ENCODE data around the gene CACNB4.
"Not testable (repeated sequence)": the region's sequence is repeated elsewhere in the genome, so short reads cannot be mapped to it uniquely, and the experiment has no call there.

The CACNB4 gene

DNA sequence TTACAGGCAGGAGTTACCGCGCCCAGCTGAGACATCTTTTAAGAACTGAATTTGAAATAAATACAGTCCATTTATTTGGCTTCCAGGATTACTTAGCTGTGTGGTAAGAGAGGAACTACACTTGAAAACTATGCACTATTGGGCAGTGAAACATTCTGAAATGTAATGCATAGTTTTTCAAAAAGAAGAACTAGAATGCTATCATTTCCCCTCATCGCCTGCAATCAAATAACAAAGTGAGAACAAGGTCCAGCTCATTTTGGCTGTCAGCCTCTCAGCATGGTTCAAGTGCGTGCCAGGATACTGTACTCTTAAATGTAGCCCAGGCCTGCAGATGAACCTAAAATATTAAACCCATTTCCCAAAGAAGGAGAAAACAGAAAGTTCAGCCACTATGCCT, 194.0 kb downstream of the CACNB4 start:
- no peak for DNase-seq

DNA sequence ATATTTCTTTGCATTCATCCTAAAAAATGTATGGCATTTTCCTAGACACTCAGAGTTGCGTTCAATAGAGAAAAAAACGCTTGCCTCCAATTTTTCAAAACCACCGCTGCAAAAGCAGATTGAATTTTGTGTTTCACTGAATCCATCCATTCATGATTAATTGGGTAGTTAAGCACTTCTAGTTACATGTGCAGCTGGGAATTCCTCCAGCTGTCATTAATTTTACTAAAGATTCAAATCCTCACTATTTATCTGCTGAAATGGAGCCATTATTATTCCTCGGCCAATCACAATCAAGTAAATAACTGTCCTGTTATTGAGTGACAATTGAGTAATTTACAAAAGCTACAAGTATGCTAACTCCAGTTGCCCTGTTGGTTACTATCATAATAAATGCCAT, 194.8 kb downstream of the CACNB4 start:
- no peak for DNase-seq

DNA sequence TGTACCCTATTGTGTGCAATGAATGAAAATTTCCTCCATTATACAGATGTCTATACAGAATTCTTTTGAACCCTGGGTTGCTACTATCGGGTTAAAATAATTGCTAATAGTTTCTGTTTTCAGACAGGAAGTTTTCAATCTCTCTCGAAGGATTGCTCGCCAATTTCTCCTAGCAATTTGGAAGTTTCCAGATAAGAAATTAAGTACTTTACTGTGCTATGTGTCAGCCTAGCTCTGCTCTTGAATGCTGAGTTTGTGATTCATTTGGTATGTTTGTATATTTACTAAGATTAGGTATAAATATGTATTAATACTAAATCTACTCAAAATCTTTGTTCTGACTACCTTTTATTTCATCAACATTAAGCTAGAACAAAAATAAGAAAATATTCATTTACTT, 196.0 kb downstream of the CACNB4 start:
- DNase-seq: no peak

DNA sequence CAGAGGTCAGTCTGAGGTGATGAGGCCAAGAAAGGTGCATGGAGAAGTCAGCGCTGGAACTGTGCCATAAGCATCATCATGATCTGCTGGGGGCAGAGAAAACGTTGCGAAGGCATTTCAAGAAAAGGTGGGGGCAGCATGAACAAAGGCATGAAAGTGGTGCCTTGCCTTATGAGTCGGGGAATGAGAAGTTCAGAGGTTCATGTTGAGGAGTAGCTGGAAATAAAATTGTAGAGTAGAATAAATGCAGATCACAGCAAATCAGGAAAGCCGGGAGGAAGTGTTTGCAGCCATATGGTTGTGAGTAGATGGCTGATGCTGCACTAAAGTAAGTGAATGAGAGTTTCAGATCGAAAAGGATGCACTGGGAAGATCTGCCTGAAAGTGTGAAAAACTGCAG, 198.5 kb downstream of the CACNB4 start:
- DNase-seq: no peak

DNA sequence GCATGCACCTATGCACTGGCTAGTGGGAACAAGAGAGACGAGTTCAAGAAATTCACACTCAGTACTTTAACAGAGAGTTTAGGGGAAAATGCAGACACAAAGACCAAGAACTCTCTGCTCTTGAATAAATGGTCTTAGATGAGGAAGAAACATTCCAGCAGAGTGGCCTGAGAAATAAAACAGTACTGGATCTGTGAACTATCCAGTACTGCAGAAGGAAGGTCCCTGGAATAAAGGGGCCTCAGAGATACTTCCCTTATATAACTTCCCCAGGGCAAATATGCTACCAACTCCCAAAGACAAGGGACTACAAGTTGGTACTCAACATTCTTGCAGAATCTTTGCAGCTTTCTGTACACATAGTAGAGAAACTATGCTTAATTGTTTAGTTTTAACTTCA, 199.7 kb downstream of the CACNB4 start:
- DNase-seq: no peak

DNA sequence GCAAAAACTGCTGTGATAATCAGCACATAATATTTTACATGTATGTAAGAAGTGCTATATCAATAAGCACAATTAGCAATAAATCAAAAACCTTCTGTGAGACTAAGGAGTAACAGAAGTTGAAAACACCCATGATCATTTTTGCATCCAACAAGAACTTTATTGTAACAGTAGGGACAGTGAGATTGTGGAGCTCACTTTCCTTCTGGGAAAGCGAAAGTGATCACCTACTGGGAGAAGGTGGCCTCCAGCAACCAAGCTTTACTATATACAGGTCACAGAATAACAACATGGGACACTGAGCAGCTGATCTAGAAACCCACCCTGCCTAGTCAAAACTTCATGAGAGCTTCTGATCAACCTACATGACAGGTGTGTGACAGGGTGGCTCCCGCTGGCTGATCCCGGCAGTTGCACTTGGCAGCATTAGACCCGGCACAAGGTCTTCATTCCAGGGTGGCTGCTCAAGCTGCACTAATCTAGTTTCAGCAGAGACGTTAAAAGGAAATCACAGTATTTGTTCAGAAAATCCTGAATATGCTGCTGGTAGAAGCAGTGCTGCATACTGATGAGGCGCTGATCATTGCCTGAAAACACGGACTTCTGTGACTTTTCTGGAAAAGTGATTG, 207.2 kb downstream of the CACNB4 start:
- DNase-seq: peak; percentile 9

DNA sequence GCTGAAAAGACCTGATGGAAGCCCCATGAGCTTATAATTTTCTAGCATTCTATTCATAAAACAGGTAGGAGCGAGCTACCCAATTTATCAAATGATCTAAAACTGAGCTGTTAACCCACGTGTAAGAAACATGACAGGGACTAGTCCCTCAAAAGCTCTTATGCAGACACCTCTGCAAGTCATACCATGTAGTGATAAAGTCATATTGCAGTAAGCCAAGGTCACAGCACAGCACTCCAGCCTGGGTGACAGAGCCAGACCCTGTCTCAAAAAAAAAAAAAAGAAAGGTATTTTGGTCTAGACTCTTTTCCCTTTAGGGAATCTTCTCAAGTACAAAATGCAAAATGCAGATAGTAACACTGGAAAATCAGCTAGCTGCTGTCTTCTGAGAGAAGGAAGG, 211.7 kb downstream of the CACNB4 start:
- no peak for DNase-seq

DNA sequence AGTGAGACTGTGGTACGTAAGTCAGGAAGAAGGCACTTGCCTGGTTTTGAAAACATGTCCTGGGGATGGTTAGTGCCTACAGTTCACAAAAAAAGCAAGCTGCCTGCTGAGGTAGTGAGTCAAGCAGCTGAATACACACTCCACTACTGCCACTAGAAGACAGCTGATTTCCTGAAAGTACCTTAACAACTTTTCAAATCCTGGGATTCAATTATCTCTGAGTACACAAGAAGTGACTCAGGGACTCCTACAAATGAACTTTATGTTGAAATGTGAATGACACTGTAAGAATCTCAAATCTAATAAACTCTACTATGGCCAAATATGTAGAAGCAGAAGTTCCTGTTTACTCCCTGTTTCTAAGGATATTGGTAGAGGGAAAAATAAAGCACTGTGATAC, 212.6 kb downstream of the CACNB4 start:
- no peak for DNase-seq

DNA sequence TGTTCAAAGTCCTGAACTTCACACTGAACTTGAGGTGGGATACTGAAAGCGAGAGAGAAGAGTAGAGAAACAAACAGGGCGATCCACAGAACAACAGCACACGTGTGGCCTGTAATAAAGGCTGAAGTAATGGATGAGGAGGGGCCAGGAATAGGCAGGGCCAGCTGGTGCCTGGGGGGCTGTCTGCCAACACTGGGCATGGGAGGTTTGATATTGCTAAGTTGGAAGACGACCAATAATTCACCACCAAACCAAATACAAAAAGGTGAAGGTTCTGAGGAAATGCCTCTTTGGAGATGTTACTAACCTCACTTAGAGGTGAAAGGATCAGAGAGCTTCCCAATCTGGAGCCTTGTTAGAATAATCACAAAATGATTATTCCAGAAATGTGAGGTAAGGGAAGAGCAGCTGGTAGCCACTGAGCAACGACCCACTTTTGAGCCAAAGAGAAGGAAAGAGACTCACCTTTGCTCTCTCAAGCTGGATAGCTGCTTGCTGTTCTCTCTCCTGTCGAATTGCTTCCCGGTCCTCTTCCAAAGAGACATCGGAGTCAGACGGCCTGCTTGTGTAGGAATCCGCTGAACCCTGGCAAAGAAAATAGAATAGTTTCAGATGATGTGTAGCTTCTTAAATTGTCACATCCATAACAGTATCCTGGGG, 215.9 kb downstream of the CACNB4 start:
- no peak for DNase-seq

DNA sequence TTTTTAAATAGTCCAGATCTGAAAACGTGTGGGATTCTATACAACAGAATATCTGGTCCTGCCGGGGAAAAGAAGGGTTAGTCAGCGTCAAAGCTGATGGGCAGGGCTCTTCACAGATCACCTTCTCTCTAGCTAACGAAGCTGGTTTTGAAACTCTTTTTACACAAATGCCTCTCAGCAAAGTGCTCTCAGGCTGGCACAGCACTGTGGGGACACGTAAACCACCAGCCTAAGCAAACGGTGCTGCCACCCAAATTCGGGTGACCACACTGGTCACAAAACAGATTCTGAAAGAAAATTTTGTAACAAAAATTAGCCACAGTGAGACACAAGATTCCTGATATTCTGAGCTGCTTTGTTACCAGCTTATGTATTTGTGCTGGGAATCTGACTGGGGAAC, 217.5 kb downstream of the CACNB4 start:
- no peak for DNase-seq

DNA sequence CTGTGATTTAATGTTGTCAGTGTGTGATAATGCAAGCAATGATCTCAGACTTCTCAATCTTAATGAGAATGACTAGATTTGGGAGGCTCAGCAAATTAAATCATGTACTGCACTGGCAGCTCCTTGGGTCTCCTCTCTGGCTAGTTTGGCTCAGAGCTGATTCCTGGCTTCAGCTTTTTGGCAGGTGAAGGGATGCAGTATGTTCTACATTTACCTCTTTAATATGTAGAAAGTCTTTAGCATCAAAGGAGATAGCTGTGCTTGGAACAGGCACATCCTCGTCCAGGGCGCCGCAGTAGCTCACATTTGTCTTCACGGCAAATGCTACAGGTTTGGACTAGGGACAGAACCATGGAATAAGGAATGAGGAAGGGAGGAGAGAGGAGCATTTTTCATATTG, 218.3 kb downstream of the CACNB4 start:
- DNase-seq: no peak

DNA sequence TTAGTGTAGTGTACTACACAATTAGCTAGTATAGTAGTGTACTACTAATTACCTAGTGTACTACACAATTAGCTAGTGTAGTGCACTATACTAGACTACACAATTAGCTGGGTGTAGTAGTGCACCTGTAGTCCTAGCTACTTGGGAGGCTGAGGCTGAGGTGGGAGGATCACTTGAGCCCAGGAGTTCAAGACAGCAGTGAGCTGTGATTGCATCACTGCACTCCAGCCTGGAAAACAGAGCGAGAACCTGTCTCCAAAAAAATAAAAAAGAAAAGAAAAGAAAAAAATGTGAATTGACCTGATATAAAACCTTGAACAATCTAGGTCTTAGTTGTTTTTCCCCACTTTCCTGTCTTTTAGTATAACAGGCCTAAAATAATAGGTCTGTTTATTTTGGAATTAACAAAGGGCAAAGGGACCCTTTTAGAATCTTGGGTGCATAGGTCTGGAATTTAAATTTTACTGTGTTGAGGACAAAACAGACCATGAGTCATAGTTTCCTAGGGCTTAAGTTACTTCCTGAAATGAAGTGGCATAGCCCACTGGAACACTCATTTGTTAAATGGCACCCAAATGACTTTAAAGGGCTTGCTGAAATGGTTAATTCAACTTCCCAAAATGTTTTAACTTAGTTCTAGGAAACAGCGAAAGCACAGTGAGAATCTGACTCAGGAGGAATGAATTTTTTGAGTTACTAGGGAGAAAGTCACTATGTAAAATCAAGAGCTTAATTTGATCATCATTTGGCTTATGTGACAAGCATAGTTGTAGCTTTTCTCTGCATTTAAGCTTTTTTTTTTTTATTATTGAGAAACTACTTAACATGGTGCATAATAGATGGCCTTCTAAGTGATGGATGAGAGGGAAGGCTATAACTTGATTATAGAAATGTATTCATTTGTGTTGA, 219.9 kb downstream of the CACNB4 start:
- no peak for DNase-seq

DNA sequence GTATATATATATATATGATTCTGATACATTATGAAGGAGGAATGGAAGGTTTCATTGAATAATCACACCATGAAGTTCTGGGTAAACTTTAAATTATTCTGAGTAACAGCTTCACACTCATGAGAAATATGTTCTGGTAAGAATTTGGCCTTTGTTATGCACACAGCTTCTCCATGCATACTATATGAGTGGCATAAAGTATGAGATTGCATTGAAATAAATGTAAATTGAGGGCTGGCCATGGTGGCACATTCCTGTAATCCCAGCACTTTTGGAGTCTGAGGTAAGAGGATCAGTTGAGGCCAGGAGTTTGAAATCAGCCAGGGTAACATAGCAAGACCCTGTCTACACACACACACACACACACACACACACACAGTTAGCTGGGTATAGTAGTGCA, 220.6 kb downstream of the CACNB4 start:
- no peak for DNase-seq

DNA sequence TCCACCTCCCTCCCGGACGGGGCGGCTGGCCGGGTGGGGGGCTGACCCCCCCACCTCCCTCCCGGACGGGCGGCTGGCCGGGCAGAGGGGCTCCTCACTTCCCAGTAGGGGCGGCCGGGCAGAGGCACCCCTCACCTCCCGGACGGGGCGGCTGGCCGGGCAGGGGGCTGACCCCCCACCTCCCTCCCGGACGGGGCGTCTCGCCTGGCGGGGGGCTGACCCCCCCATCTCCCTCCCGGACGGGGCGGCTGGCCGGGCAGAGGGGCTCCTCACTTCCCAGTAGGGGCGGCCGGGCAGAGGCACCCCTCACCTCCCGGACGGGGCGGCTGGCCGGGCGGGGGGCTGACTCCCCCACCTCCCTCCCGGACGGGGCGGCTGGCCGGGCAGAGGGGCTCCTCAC, 223.2 kb downstream of the CACNB4 start:
- not testable (repeated sequence) for DNase-seq

DNA sequence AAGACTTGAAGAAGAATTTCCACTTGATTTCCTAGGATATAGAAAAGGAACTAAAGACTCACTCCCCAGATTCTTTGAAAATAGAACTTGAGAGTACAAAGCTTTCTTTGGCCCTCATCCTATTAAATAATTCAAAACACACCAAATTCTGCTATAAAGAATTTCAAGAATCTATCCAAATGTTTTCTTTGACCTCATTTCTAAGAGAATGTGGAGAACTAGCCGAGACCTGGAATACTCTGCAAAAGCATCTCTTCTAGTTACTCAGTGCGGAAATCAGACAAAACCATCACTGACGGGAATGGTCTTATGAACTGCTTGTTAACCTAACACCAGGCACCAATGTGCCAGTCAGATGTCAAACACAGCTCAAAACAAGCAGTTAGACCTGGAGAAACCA, 226.4 kb downstream of the CACNB4 start:
- no peak for DNase-seq

DNA sequence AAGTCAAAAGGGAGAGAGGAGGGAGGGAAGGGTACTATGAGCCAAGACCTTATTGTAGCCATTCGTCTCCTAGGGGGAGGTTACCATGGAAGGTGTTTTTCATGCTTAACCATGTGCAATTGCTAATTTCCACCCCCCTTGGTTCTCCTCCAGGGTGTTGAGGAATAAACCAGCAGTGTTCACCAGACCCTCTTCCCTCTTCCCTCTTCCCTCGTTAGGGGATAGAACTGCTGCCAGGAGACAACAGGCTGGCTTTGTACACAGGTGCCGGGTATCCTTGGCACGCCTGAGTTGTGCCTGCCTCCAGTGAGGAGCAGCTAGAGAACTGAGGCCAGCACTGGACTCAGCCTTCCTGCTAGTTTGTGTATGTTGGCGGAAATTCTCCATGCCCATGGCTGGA, 229.6 kb downstream of the CACNB4 start:
- no peak for DNase-seq

DNA sequence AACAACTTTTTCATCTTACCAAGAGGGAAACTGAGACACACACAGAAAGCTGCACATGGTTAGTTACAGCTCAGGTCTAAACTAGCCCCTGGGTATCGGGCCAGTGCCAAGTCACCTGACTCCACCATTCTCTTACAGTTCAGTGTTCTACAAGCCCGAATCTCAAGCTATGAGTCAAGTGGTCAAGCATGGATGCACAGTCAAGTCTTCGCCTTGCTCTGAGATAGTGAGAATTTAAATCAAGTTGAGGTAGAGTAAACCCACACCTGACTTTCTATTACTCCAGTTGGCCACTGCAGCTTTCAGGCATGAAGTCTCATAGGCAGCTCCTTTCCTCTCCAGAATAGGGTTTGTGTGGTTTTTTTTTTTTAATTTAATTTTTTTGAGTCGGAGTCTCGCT, 236.1 kb downstream of the CACNB4 start:
- DNase-seq: no peak

DNA sequence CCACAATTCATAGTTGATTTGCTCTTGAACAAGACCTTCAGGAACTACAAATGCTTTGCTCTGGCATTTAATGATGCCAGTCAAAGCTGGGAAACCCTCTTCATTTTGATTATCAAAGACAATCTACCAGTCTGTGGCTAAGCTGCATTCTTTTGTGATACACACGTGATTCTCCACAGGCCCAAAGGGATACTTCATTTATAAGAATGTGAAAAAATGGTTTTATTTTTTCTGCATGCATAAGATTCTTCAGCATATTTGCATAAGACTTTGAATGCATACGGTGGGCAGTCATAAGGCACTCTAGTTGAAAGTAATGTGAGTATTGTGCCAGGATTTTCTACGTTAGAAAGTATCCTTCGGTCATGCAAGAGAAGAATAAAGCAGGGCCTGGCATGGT, 237.7 kb downstream of the CACNB4 start:
- DNase-seq: no peak

DNA sequence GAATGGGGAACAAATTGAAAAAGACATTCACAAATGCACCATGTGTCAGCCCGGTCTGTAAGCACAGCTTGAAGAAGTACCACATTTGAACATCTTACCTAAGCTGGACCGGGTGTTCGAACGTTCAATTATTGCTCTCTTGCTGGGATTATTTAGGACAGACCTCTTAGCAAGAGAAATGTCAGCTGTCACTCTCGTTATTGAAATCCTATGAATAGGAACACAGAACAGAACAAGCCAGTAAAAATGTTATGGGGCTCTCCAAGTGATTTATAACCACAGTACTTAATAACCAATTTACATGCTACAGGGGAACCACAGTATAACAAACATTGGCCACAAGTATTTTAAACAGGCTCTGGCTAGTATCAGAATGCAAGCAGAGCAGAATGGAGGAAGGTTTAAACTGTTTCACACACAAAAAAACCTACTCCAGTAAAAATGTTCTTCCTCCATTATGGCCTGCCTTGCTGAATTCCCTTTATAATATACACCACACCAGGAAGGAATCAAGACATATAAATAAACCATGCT, 238.2 kb downstream of the CACNB4 start:
- no peak for DNase-seq

DNA sequence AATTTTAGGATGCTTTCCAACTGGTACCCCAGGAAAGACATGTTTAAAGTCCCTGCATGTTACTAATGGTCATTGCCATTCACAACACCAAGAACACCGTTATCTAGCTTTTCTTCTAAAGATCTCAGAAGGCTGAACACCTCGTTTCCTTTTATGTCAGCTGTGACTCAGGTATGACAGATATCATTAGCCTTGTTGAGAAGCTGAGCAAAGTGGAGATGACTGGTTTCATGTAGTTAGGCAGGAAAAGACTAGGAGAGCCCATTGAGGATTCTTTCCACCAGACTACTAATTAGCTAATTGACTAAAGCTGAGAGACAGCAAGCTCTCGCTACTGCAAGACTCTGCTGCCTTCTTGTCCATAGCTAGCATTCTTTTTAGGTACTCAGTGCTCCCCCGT, 238.6 kb downstream of the CACNB4 start:
- DNase-seq: no peak

DNA sequence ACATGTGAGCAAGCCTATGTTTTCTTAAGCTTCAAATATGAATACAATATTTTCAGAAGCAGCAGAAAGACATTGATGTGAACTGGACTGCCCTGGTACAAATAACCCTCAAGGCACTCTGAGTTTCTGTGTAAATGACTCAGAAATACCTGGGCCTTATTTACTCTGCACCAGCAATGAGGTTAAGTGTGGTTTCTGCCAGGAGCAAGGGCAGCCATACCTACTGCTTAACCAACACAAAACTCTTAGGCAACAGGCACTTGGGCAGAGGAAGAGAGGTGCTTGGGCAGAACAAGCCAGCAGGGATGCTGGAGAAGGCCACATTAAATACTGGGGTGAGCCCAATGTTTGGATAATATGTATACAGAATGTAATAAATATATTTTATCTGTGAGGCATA, 241.2 kb downstream of the CACNB4 start:
- no peak for DNase-seq

DNA sequence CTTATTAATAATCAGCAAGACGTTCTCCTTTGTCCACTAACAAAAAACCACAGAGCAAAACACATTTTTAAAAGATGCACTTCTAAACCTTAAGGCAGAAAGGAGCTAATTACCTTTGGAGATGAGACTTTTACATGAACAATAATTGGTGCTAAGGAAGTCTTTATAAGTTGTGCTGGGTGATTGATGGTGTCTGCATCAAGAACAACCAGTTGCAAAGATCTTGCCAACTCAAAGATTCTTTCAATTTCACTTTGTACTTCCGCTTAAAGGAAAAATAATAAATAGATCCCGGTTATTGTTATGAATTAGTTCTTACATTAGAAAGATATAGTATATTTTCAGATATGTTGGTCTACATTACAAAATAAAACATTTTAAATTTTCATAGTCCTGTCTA, 243.7 kb downstream of the CACNB4 start:
- DNase-seq: no peak

DNA sequence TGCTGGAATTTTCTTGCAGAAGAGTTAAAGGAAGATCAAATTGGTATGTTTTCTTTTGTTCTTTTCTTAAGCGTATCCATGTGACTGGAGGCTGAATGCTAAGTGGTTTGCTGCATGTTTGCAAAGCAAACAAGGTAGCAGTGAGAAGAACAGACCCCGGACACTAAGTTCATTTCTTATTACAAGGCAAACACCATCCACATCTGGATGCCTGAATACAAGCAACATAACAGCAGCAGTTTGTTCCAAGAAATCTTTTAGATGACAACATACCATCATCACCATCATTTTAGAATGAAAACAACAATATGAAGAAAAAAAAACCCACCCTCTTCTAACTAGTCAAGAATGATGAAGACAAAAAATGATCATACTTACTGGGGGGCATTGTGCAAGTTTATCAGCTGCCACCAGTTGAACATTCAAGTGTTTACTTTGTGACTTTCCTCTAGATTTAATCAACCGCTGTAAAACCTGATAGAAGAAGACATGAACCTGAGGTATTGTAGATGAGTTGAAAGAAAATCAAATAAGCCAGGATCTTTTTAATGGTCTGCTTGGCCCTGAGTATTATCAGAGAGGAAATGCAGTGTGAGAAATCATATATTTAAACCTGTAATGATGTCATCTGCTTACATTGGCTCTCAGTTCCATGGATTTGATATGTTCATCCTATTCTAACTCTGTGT, 245.6 kb downstream of the CACNB4 start:
- no peak for DNase-seq

All from right kidney (tissue), 1 donor.